H1 (cell line): Measurements from ENCODE around the gene PCDHGB5. TPM values are rescaled to one million over a fixed set of nuclear protein-coding genes. Genes with fewer than 3 reads are reported as not detected.

Source experiments
- CTCF ChIP-seq, 3 experiments: IDR thresholded peaks; 1 replicate in 2 of 3; 2 replicates in 1 of 3; pipeline versions ENCODE4 v1.5.1 to v1.6.1; 2011; ENCODE audit warnings: low read length in 3 of 3, mild to moderate bottlenecking in 3 of 3, inconsistent platforms in 2 of 3, low read depth in 1 of 3, moderate library complexity in 1 of 3; ENCODE audit not compliant: insufficient read depth in 1 of 3; ENCODE audit errors: control extremely low read depth in 1 of 3
- HDAC6 ChIP-seq: IDR thresholded peaks from one replicate; pipeline ENCODE4 v1.7.1; 2012; ENCODE audit warnings: low read depth, mild to moderate bottlenecking, inconsistent platforms, low read length, moderate library complexity
- polyA plus RNA-seq, 7 experiments: library from polyadenylated mRNA; depleted of rRNA in 3 of 7; stranded (reverse) in 5 of 7; unstranded in 2 of 7; fragments of >200 nt in 5 of 7; fragments of 200-250 nt in 2 of 7; gene quantifications; 1 replicate in 5 of 7; 2 replicates in 1 of 7; 4 replicates in 1 of 7; pipeline versions ENCODE4 v1.2.1 to v1.2.3, GENCODE V29; 2011 to 2013; ENCODE audit warnings: missing spikeins in 2 of 7, mixed read lengths in 2 of 7
- total RNA-seq: library from RNA; stranded (reverse); fragmentation: NEBNext Ultra II Directional; extraction: Animal tissue kit (Norgen Biotek cat#: 25700); gene quantifications from 2 replicates; pipeline ENCODE4 v1.2.1, GENCODE V29; 2021

PCDHGB5 gene
- total and polyA plus RNA-seq, 2 of the 8 experiments (the other 6 are each of a cell fraction or from before 2014, with no cell fraction given): 1.1 to 2.6 TPM

DNA sequence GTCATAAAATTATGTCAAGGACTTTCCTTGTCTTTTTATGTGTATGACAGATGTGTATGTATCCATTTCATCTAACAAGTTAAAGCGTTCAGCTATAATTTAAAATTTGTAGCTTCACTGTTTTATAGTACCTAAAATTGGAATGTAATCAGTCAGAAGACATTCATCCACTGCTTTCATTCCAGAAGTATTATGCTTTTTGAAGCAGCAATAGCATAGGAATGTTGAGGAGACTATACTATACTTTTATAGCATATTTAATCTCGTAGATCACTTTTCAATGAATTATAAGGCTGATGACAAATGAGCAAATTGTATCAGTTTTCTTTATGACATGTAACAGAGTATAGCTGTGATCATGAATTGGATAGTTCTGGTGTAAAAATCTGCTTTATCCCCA is 39.5 kb downstream of the PCDHGB5 start (continued):
- no peak for TF ChIP-seq CTCF (IDR thresholded peaks at IDR 0.05; ENCODE audit: control extremely low read depth in 1 of 3, insufficient read depth in 1 of 3, low read depth in 1 of 3, low read length in 3 of 3)
- no peak for TF ChIP-seq HDAC6
- TF ChIP-seq, all 59 proteins: peak for 0
